ENCODE measurements around the gene HERPUD2.
"Not testable (repeated sequence)": the region's sequence is repeated elsewhere in the genome, so short reads cannot be mapped to it uniquely, and the experiment has no call there.

Gene HERPUD2

GRCh38 chr7:35676211-35676610 lies 18.7 kb downstream of the HERPUD2 start:
- no peak for DNase-seq

GRCh38 chr7:35670856-35671569 lies 23.9 kb downstream of the HERPUD2 start:
- no peak for DNase-seq

DNA sequence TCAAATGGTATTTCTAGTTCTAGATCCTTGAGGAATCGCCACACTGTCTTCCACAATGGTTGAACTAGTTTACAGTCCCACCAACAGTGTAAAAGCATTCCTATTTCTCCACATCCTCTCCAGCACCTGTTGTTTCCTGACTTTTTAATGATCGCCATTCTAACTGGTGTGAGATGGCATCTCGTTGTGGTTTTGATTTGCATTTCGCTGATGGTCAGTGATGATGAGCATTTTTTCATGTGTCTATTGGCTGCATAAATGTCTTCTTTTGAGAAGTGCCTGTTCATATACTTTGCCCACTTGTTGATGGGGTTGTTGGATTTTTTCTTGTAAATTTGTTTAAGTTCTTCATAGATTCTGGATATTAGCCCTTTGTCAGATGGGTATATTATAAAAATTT lies 34.5 kb downstream of the HERPUD2 start:
- DNase-seq = not testable (repeated sequence)

- DNase-seq = no peak
Observed at GRCh38 chr7:35658606-35659201, 36.2 kb downstream of the HERPUD2 start.

GRCh38 chr7:35657125-35657524 lies 37.8 kb downstream of the HERPUD2 start:
- no peak for DNase-seq

- DNase-seq = not testable (repeated sequence)
Observed at GRCh38 chr7:35654558-35654957, 40.4 kb downstream of the HERPUD2 start.

DNA sequence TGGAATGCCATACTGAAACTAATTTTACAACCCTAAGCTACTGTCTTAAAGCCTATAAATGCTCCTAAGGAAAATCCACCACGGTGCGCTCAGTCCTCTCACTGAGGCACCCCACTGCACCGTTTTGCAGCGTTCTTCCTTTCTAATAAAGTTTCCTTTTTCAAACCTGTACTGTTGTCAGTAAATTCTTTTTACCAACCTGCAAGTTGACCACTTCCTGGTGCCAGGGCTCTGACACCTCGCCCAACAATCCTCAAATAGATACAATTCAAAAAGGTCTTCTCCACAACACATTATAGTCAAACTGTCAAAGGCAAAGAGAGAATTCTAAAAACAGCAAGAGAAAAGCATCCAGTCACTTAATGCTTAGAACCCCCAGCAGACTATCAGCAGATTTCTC lies 42.8 kb downstream of the HERPUD2 start:
- DNase-seq = peak; percentile 16

DNA sequence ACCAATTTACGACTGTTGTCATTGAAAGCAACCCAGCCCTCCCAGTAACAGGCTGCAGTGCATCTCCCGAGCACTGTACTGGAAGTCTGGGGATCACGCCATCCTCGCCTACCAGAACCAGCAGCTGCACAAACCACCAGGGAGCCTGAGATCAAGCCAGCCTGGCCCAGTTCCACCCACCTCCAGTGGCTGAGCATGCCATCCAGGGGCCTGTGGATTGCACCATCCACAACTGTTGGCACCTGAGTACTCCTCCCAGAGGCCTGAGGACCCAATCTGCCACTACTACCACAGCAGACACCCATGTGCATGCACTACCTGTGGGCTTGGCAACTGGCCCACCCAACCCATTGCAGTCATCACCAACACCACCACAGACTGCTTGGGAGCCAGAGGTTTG lies 44.2 kb downstream of the HERPUD2 start:
- no peak for DNase-seq

DNA sequence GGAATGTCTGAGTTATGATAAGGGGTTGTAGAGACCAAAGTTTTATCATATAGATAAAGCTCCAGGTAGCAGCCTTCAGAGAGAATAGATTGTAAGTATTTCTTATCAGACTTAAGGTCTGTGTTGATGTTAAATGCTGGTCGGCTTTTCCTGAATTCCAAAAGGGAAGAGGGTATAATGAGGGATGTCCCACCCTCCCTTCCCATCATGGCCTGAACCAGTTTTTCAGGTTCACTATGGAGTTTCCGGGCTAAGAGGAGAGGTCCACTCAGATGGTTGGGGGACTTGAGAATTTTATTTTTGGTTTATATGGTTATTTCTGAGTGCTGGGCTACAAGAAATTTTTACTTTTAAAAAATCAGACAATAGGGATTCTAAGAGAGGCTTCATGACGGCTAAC lies 45.2 kb downstream of the HERPUD2 start:
- DNase-seq = no peak

DNA sequence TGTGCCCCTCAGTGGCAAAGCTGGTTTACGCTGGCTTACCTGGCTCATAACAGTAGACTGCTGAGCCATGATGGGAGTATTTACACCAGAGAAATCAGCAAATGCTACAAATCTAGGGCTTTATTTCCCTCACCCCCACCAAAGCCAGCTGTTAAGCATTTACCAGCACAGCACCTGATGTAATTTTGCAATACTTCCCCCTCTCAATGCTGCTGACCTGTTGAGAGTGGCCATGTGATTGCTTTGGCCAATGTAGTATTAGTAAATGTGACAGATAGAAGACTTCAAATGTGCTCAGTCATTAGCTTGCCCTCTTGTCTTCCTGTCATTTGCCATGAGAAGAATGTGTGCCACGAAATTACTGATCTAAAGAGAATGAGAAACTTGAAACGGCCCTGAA lies 46.6 kb downstream of the HERPUD2 start:
- no peak for DNase-seq

GRCh38 chr7:35647171-35647574 lies 47.8 kb downstream of the HERPUD2 start:
- DNase-seq = no peak

DNA sequence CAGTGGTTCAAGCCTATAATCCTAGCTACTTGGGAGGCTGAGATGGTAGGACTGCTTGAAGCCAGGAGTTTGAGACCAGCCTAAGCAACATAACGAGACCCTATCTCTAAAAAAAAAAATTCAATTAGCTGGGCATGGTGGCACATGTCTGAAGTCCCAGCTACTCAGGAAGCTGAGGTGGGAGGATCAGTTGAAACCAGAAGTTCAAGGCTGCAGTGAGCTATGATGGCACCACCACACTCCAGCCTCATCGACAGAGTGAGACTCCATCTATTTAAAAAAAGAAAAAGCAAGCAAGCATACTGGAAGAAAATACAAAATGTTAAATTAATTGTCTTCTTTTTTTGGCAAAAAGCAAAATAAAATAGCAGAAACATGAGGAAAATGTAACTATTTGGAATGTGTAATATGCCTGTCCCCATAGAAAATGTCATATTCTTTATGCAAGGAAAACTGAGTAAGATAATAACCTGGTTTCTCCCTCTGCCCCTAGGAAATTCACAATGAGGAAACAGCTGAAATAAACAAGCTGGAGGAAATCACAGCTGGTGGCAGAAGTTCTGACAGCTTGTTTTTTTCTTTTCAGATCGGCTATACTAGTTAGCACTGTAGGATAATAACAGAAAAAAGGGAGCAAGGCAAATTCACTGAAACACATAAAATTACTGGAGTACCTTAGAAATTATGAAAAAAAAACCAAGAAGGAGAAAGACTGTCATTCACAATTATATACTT lies 48.5 kb downstream of the HERPUD2 start:
- no peak for DNase-seq

- no peak for DNase-seq
Observed at GRCh38 chr7:35645691-35646090, 49.2 kb downstream of the HERPUD2 start.

GRCh38 chr7:35630024-35630972 lies 64.6 kb downstream of the HERPUD2 start:
- DNase-seq = no peak

DNA sequence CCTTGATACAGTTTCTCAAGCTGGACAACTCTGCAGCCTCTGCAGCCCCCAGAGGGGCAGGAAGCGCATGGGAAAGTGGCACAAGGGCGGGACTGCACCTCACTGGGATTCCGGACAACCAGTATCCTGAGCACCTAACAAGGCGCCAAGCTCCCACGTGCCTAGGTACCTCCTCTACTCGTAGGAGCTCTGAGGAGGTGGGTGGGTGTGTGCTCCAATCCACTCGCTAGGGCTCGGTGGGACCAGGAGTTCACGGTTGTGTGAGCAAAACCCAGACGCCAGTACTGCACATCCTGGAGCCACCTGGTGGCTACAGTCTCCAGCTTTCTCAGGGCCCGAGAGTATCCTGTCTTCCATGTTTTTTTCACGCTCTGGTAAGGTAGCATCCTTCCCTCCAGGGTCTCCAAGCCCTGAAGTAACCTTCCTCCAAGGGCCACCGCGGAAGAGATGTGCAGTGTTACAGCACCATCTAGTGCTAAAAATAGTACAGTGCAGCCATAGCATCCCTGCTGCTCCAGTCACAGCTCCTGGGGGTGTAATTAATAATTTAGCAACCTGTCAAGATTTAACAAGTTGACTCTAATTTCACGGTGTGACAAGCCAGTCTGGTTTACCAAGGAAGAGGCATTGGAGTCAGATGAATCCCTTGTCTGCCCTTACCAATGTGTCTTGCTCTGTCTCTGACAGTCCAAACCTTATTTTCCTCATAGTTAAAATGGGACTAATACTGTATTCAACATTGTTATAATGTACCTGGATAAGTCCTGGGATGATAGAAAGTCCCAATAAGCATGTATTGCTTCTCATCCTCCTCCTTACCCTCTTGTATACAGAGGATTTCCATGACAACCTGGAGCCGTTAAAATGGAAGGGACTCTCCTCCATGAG lies 70.4 kb downstream of the HERPUD2 start:
- peak; percentile 43 for DNase-seq

GRCh38 chr7:35623381-35623780 lies 71.6 kb downstream of the HERPUD2 start:
- DNase-seq = no peak

DNA sequence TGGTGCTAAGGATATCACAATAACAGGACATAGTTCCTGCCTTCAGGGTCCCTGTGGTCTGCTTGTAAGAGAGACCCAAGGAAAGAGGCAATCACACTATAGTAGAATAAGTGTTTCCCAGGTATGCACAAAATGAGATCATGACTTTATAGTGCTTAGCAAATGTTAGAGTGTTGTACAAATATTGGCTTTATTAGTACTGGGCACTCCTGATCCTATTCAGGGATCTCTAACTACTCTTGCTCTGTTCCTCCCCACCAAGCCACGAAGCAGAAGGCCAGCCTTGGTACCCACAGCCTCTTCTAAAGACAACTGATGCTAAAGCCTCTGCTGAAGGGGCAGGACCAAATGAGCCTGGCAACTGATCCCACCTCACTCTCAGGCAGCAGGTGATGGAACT lies 75.1 kb downstream of the HERPUD2 start:
- DNase-seq = no peak

DNA sequence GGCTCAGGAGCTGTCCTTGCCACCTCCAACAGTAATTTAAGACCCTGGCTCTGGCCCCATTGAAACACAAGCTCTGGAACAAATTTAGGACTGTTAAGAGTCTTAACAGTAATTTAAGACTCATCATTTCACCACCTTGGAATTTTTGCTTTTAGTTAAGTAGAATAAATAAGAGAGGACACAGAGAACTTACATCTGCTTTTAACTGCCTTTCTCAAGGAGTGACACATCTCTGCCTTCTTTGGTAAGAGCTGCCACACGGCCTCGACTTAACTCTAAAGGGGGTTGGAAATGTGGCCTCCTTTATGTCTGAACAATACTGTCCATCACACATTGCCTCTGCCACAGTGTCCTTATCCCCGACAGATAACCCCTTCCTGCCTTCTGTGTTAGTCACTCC lies 77.9 kb downstream of the HERPUD2 start:
- no peak for DNase-seq

DNA sequence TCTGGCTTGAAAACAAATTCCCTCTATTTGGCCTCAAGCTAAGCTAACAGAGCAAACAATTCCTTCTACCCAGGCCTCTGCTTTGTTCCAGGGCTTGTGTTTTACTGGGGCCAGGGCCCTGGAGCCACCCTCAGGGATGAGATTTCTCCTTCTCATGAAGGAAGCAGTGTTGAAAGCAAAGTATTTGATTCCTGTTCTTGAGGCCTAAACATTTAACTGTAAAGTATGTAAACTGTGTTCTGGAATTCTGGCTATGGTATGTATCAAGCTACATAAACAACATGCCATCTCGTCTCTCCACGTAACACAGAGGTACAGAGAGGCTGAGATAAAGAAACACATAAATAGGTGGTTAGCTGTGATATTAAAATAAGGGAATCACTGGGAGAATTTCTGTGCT lies 81.8 kb downstream of the HERPUD2 start:
- no peak for DNase-seq

- no peak for DNase-seq
Observed at GRCh38 chr7:35605760-35606159, 89.2 kb downstream of the HERPUD2 start.

- DNase-seq = no peak
Observed at GRCh38 chr7:35604595-35604994, 90.3 kb downstream of the HERPUD2 start.

- DNase-seq = no peak
Observed at GRCh38 chr7:35599645-35600044, 95.3 kb downstream of the HERPUD2 start.
